ENCODE results near the gene KCND1.

DNA sequence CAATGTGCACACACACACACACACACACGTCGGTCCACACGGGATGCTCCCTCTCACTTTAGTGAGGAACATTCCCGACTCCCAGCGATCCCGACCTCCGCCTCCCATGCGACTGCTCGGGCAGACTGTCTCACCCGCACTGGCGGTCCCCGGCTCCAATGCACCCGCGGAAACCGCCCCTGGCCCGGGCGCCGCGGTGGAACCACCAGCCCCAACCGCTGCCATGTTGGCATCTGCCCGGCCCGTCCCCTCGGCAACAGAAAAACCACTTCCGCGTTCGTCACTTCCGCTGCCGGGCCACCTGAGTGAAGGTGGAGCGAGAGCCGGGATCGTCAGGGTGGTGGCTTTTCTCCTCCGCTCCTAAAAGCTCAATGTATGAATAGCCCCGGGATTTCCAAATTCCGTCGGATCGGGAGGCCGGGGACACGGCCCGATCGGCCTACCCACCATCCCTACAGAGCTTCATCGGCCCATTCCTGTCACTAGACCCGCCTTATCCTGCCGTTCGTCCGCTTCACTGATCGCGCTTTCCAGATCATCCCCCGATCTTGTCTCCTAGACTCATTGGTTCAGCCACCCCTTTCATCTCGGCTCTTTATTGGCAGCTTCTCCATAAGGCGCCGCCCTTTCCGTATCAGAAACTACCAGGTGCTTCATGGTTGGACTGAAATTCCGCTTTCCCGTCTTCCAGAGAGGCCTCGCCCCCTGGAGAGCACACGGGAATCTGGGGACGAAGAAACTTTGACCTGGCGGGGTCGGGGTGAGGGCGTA is 60.0 kb downstream of the KCND1 start, which contains the start of gene SLC35A2:
- TF ChIP-seq, protein P1, sequence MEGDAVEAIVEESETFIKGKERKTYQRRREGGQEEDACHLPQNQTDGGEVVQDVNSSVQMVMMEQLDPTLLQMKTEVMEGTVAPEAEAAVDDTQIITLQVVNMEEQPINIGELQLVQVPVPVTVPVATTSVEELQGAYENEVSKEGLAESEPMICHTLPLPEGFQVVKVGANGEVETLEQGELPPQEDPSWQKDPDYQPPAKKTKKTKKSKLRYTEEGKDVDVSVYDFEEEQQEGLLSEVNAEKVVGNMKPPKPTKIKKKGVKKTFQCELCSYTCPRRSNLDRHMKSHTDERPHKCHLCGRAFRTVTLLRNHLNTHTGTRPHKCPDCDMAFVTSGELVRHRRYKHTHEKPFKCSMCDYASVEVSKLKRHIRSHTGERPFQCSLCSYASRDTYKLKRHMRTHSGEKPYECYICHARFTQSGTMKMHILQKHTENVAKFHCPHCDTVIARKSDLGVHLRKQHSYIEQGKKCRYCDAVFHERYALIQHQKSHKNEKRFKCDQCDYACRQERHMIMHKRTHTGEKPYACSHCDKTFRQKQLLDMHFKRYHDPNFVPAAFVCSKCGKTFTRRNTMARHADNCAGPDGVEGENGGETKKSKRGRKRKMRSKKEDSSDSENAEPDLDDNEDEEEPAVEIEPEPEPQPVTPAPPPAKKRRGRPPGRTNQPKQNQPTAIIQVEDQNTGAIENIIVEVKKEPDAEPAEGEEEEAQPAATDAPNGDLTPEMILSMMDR (optimal IDR thresholded peaks at IDR 0.05 in 1 of 3, IDR thresholded peaks at IDR 0.05 in 1 of 3, conservative IDR thresholded peaks at IDR 0.05 in 1 of 3; ENCODE audit: extremely low read depth in 1 of 3, insufficient read depth in 2 of 3, low read length in 3 of 3) = no peak
- no peak for TF ChIP-seq EZH2 (IDR thresholded peaks at IDR 0.05; ENCODE audit: low read length)

All from keratinocyte (primary cell).